GM12878 (cell line): ENCODE data around the gene GJA9.

Source experiments
- MYC ChIP-seq: IDR thresholded peaks from 2 replicates; pipeline ENCODE4 v1.6.1; 2011; ENCODE audit warnings: mild to moderate bottlenecking, low read length, moderate library complexity, inconsistent platforms; ENCODE audit not compliant: insufficient read depth, insufficient replicate concordance, insufficient read length, severe bottlenecking
- POLR2A ChIP-seq: IDR thresholded peaks from 2 replicates; pipeline ENCODE4 v1.6.1; 2011; ENCODE audit warnings: low read depth, mild to moderate bottlenecking, low read length
- RAD21 ChIP-seq: IDR thresholded peaks from 2 replicates; pipeline ENCODE4 v1.6.1; 2011; ENCODE audit warnings: mild to moderate bottlenecking, low read depth, low read length, moderate library complexity; ENCODE audit not compliant: insufficient read depth
- SMC3 ChIP-seq: IDR thresholded peaks from 2 replicates; pipeline ENCODE4 v1.6.1; 2011; ENCODE audit warnings: low read length, improper control_type of control experiment, borderline replicate concordance

DNA sequence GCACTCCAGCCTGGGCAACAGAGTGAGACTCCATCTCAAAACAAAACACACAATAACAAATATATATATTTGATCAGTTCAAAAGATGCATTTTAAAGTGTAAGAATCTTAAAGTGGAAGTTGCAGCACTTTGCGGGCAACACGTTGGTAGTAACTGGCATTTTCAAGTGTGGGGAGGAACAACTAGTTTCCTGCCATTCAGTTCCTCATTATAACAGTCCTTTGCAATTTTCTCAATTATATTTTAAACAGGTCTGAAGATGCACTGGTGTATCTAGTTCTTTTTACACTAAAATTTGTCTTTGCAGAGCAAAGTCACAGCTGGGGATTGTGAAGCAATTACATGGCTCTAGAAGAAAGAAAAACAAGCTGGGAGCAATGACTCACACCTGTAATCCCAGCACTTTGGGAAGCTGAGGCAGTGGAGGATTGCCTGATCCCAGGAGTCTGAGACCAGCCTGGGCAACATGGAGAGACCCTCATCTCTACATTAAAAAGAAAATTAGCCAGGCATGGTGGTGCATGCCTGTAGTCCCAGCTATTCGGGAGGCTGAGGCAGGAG lies 47.1 kb downstream of the GJA9 start:
- TF ChIP-seq POLR2A (no peak), MYC (no peak), RAD21 (no peak), SMC3 (no peak)
